ENCODE measurements around the gene DAD1.

The DAD1 gene

GRCh38 chr14:22552827-22553076, 36.3 kb downstream of the DAD1 start:
- no peak for DNase-seq (ENCODE audit: low spot score)
- H3K4me3 ChIP-seq, result no peak overlapping the region
- no peak overlapping the region for H3K27ac ChIP-seq
- TF ChIP-seq CTCF (IDR thresholded peaks at IDR 0.05), result no peak

GRCh38 chr14:22552001-22552826, 36.8 kb downstream of the DAD1 start:
- DNase-seq (ENCODE audit: low spot score), result no peak
- H3K4me3 ChIP-seq, result no peak overlapping the region
- TF ChIP-seq CTCF (IDR thresholded peaks at IDR 0.05), result no peak
- no peak overlapping the region for H3K27ac ChIP-seq

GRCh38 chr14:22551605-22551997, 37.4 kb downstream of the DAD1 start:
- Histone ChIP-seq H3K4me3 (no peak overlapping the region), H3K27ac (peak overlapping the region in 1 of 2 donors; percentile 21)
- TF ChIP-seq CTCF (IDR thresholded peaks at IDR 0.05), result no peak
- no peak for DNase-seq (ENCODE audit: low spot score)

- no peak for DNase-seq (ENCODE audit: low spot score)
- no peak for TF ChIP-seq CTCF (IDR thresholded peaks at IDR 0.05)
- Histone ChIP-seq H3K4me3 (no peak overlapping the region), H3K27ac (peak overlapping the region in 1 of 2 donors; percentile 0)
Observed at GRCh38 chr14:22549981-22550673, 38.9 kb downstream of the DAD1 start.

GRCh38 chr14:22549324-22549962, 39.6 kb downstream of the DAD1 start:
- DNase-seq (ENCODE audit: low spot score), result no peak
- no peak overlapping the region for H3K4me3 ChIP-seq
- TF ChIP-seq CTCF (IDR thresholded peaks at IDR 0.05), result no peak
- H3K27ac ChIP-seq, result peak overlapping the region in 1 of 2 donors; percentile 0

- no peak for TF ChIP-seq CTCF (IDR thresholded peaks at IDR 0.05)
- no peak for DNase-seq (ENCODE audit: low spot score)
- Histone ChIP-seq H3K4me3 (no peak overlapping the region), H3K27ac (peak overlapping the region; percentile 66 to 68)
Observed at GRCh38 chr14:22547948-22548750, 40.9 kb downstream of the DAD1 start.

Data from coronary artery (tissue), 2 donors.